Measurements from ENCODE around the gene NKD1.

Gene NKD1

DNA sequence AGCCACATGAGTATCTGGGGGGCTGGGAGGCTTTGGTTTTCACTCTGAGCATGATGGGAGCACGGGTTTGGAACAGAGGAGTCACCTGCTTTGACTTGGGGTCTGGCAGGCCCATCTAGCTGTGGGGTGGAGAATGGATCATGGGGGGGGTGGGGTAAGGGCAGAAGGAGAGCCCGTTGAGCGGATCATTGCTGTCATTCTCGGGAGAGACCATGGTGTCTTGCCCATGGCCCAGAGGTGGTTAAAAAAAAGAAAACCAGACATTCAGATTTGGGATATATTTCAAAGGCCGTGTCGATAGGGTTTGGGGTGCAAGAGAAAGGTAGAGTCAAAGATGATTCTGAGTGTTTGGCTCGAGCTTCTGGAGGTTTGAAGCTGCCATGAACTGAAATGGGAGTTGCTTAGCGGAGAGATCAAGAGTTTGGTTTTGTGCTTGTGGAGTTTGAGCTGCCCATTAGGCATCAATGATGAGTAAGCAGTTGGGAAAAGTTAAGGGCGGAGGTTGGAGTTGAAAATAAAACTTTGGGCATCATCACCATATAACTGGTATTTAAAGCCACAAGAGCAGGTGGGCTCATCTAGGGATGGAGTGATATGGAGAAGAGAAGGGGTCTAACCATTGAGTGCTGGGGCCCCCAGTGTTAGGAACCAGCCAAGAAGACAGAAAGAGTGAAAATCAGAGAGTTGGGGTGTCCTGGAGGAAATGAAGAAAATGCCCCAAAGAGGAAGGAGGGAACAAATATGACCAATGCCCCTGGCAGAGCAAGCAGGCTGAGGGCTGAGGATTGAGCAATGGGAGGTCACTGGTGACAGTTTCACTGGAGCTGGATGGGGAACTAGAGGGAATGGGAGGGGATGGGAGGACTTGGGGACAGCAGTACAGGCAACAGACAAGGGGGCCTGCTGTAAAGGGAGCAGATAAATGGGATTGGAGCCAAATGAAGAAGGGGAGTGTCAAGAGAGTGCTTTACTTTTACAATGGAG is 147.1 kb downstream of the NKD1 start:
- peak overlapping the region; percentile 21 for H3K18ac ChIP-seq (ENCODE audit: low read length)
- H3K4me2 ChIP-seq (ENCODE audit: insufficient read depth, low read length, poor library complexity, severe bottlenecking): no peak overlapping the region
- peaks cover 2 to 60% (median 21%) of the 10 kb centered on the region in 3 experiments for H3K27me3 ChIP-seq (ENCODE audit: control insufficient read depth in 3 of 3, insufficient read depth in 3 of 3, low read depth in 1 of 3, low read length in 3 of 3)
- no peaks in the 10 kb centered on the region for H3K79me1 ChIP-seq (ENCODE audit: low read depth, low read length)
- H4K91ac ChIP-seq (ENCODE audit: low read depth, low read length, poor library complexity): no peak overlapping the region
- DNase-seq (ENCODE audit: low spot score): no peak
- no peak overlapping the region for H2BK120ac ChIP-seq (ENCODE audit: low read depth, low read length)
- H3K27ac ChIP-seq (replicated peaks; ENCODE audit: low read length): no peak overlapping the region
- H3K9me3 ChIP-seq (replicated peaks in 1 of 2; ENCODE audit: control insufficient read depth in 2 of 2, insufficient read depth in 1 of 2, low read depth in 1 of 2, low read length in 2 of 2): peaks cover 0 to 1% of the 10 kb centered on the region in 2 donors
- no peak overlapping the region for H3K4me3 ChIP-seq (ENCODE audit: low read length in 2 of 2)
- H2AFZ ChIP-seq (ENCODE audit: low read length): no peak overlapping the region
- H4K8ac ChIP-seq (ENCODE audit: low read depth, low read length): no peak overlapping the region
- H3K36me3 ChIP-seq (replicated peaks in 1 of 2; ENCODE audit: control insufficient read depth in 2 of 2, insufficient read depth in 2 of 2, low read length in 2 of 2): no peaks in the 10 kb centered on the region
- no peak overlapping the region for H2BK15ac ChIP-seq (ENCODE audit: low read length)
- WGBS, 2 donors (ENCODE audit: extremely low coverage in 2 of 2, insufficient read length in 2 of 2, insufficient replicate concordance in 1 of 2): no CpG with 5 or more reads among the region's 9 CpGs
- H3K4ac ChIP-seq (ENCODE audit: low read length): no peak overlapping the region
- H3K23ac ChIP-seq (ENCODE audit: low read depth, low read length, poor library complexity): no peak overlapping the region
- H3K9ac ChIP-seq (ENCODE audit: low read depth, low read length, poor library complexity): no peak overlapping the region
- no peak overlapping the region for H2BK5ac ChIP-seq (ENCODE audit: low read length)
- H3K14ac ChIP-seq (ENCODE audit: low read length): no peak overlapping the region
- H2AK5ac ChIP-seq (ENCODE audit: low read depth, low read length): peak overlapping the region; percentile 54
- peaks cover 0 to 11% of the 10 kb centered on the region in 2 donors for H3K4me1 ChIP-seq (ENCODE audit: control insufficient read depth in 2 of 2, insufficient read depth in 1 of 2, low read depth in 1 of 2, low read length in 2 of 2)
- no peak overlapping the region for H2BK12ac ChIP-seq (ENCODE audit: low read length)

DNA sequence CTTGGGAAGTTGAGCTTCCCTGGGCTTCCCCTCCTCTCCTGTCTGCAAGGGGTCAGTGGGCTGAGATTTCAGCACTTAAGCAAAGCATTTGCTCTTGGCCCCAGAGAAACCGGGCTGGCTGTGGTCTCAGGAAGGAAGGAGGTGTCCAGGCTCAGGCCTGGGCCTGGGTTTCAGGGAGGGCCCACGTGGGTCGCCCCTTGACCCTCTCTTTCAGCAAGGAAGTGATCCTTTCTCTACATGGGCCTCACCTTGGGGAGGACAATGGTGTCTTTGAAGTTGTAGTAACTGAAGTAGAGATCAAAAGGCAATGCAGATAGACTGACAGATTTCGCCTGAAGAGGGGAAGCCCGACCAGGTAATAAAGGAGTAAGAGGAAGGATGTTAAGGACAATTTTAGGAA is 147.9 kb downstream of the NKD1 start:
- Histone ChIP-seq H2BK5ac (ENCODE audit: low read length) (no peak overlapping the region), H3K79me1 (ENCODE audit: low read depth, low read length) (no peaks in the 10 kb centered on the region), H2BK15ac (ENCODE audit: low read length) (no peak overlapping the region), H3K4me3 (ENCODE audit: low read length in 2 of 2) (no peak overlapping the region), H3K4me1 (ENCODE audit: control insufficient read depth in 2 of 2, insufficient read depth in 1 of 2, low read depth in 1 of 2, low read length in 2 of 2) (peaks cover 0 to 11% of the 10 kb centered on the region in 2 donors), H2BK12ac (ENCODE audit: low read length) (no peak overlapping the region), H4K91ac (ENCODE audit: low read depth, low read length, poor library complexity) (no peak overlapping the region), H3K36me3 (replicated peaks in 1 of 2; ENCODE audit: control insufficient read depth in 2 of 2, insufficient read depth in 2 of 2, low read length in 2 of 2) (no peaks in the 10 kb centered on the region), H4K8ac (ENCODE audit: low read depth, low read length) (no peak overlapping the region), H2AFZ (ENCODE audit: low read length) (no peak overlapping the region), H3K14ac (ENCODE audit: low read length) (no peak overlapping the region), H3K18ac (ENCODE audit: low read length) (no peak overlapping the region), H3K9ac (ENCODE audit: low read depth, low read length, poor library complexity) (no peak overlapping the region), H3K9me3 (replicated peaks in 1 of 2; ENCODE audit: control insufficient read depth in 2 of 2, insufficient read depth in 1 of 2, low read depth in 1 of 2, low read length in 2 of 2) (peaks cover 0 to 1% of the 10 kb centered on the region in 2 donors), H2BK120ac (ENCODE audit: low read depth, low read length) (no peak overlapping the region), H3K23ac (ENCODE audit: low read depth, low read length, poor library complexity) (no peak overlapping the region), H3K27ac (replicated peaks; ENCODE audit: low read length) (no peak overlapping the region), H2AK5ac (ENCODE audit: low read depth, low read length) (no peak overlapping the region), H3K4ac (ENCODE audit: low read length) (no peak overlapping the region), H3K4me2 (ENCODE audit: insufficient read depth, low read length, poor library complexity, severe bottlenecking) (no peak overlapping the region), H3K27me3 (ENCODE audit: control insufficient read depth in 3 of 3, insufficient read depth in 3 of 3, low read depth in 1 of 3, low read length in 3 of 3) (peaks cover 2 to 52% (median 21%) of the 10 kb centered on the region in 3 experiments)
- DNase-seq (ENCODE audit: low spot score): no peak
- WGBS, 2 donors (ENCODE audit: extremely low coverage in 2 of 2, insufficient read length in 2 of 2, insufficient replicate concordance in 1 of 2): no CpG with 5 or more reads among the region's 5 CpGs

DNA sequence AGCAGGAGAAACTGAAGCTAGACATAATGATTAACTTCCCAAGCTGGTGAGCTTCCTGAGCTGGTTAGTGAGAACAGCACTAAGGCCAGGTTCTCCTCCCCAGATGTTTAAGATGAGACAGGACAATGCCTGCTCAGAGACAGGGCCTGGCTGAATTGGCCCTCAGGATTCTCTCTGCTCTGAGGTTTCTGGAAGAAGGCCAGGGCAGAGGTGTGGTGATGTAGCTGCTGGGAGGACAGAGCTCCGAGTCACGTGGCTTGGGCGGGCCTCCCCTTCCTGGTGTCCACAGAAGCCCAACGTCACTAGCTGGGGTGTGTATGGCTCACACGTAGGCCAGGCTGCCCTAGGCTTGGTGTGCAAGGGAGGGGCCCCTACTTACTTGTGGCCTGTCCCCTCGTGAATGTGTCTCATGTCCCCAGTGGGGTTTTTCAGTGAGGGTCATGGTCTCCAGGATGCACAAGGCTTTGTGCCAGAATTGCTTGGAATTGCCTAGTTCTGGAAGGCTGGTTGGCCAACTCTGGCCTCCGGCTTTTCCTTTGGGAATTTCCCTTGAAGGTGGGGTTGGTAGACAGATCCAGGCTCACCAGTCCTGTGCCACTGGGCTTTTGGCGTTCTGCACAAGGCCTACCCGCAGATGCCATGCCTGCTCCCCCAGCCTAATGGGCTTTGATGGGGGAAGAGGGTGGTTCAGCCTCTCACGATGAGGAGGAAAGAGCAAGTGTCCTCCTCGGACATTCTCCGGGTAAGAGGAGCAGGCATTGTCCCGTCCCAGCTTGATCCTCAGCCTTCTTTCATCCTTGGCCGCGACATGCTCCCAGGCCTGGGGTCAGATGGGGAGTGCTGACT is 148.6 kb downstream of the NKD1 start:
- Histone ChIP-seq H2BK5ac (ENCODE audit: low read length) (no peak overlapping the region), H3K23ac (ENCODE audit: low read depth, low read length, poor library complexity) (no peak overlapping the region), H3K79me1 (ENCODE audit: low read depth, low read length) (no peaks in the 10 kb centered on the region), H3K14ac (ENCODE audit: low read length) (no peak overlapping the region), H3K4ac (ENCODE audit: low read length) (no peak overlapping the region), H3K27me3 (ENCODE audit: control insufficient read depth in 3 of 3, insufficient read depth in 3 of 3, low read depth in 1 of 3, low read length in 3 of 3) (peaks cover 2 to 45% (median 21%) of the 10 kb centered on the region in 3 experiments), H4K8ac (ENCODE audit: low read depth, low read length) (no peak overlapping the region), H2BK120ac (ENCODE audit: low read depth, low read length) (no peak overlapping the region), H3K4me3 (ENCODE audit: low read length in 2 of 2) (no peak overlapping the region), H4K91ac (ENCODE audit: low read depth, low read length, poor library complexity) (no peak overlapping the region), H2BK15ac (ENCODE audit: low read length) (peak overlapping the region; percentile 11), H3K4me1 (ENCODE audit: control insufficient read depth in 2 of 2, insufficient read depth in 1 of 2, low read depth in 1 of 2, low read length in 2 of 2) (peaks cover 0 to 11% of the 10 kb centered on the region in 2 donors), H3K18ac (ENCODE audit: low read length) (peak overlapping the region; percentile 54), H2AFZ (ENCODE audit: low read length) (no peak overlapping the region), H3K4me2 (ENCODE audit: insufficient read depth, low read length, poor library complexity, severe bottlenecking) (no peak overlapping the region), H3K36me3 (replicated peaks in 1 of 2; ENCODE audit: control insufficient read depth in 2 of 2, insufficient read depth in 2 of 2, low read length in 2 of 2) (no peaks in the 10 kb centered on the region), H3K9me3 (replicated peaks in 1 of 2; ENCODE audit: control insufficient read depth in 2 of 2, insufficient read depth in 1 of 2, low read depth in 1 of 2, low read length in 2 of 2) (peaks cover 0 to 1% of the 10 kb centered on the region in 2 donors), H3K27ac (replicated peaks; ENCODE audit: low read length) (no peak overlapping the region), H2BK12ac (ENCODE audit: low read length) (no peak overlapping the region), H2AK5ac (ENCODE audit: low read depth, low read length) (peak overlapping the region; percentile 51), H3K9ac (ENCODE audit: low read depth, low read length, poor library complexity) (no peak overlapping the region)
- DNase-seq (ENCODE audit: low spot score): no peak
- WGBS, 2 donors (ENCODE audit: extremely low coverage in 2 of 2, insufficient read length in 2 of 2, insufficient replicate concordance in 1 of 2): no CpG with 5 or more reads among the region's 15 CpGs

DNA sequence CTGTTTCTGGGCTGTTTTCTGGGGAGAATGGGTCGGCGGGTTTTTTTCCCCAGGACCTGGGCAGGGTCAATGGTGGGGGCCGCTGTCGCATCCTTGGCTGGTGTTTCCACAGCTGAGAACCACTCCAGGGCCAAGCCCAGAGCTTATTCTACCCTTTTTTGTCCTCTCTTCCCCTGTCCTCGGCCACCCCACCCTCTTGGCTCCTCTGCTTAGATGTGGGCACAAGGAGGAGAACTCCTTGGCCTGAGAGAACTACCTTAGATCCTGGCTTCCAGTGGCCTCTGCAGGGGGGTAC is 149.2 kb downstream of the NKD1 start:
- Histone ChIP-seq H2BK15ac (ENCODE audit: low read length) (peak overlapping the region; percentile 11), H3K79me1 (ENCODE audit: low read depth, low read length) (no peaks in the 10 kb centered on the region), H4K91ac (ENCODE audit: low read depth, low read length, poor library complexity) (no peak overlapping the region), H3K27me3 (ENCODE audit: control insufficient read depth in 3 of 3, insufficient read depth in 3 of 3, low read depth in 1 of 3, low read length in 3 of 3) (peaks cover 2 to 42% (median 21%) of the 10 kb centered on the region in 3 experiments), H3K23ac (ENCODE audit: low read depth, low read length, poor library complexity) (no peak overlapping the region), H3K14ac (ENCODE audit: low read length) (no peak overlapping the region), H2AFZ (ENCODE audit: low read length) (no peak overlapping the region), H3K4me2 (ENCODE audit: insufficient read depth, low read length, poor library complexity, severe bottlenecking) (no peak overlapping the region), H3K4me3 (ENCODE audit: low read length in 2 of 2) (no peak overlapping the region), H3K18ac (ENCODE audit: low read length) (peak overlapping the region; percentile 5), H2BK120ac (ENCODE audit: low read depth, low read length) (no peak overlapping the region), H2BK12ac (ENCODE audit: low read length) (no peak overlapping the region), H2BK5ac (ENCODE audit: low read length) (no peak overlapping the region), H3K4ac (ENCODE audit: low read length) (no peak overlapping the region), H4K8ac (ENCODE audit: low read depth, low read length) (no peak overlapping the region), H3K4me1 (ENCODE audit: control insufficient read depth in 2 of 2, insufficient read depth in 1 of 2, low read depth in 1 of 2, low read length in 2 of 2) (peaks cover 0 to 11% of the 10 kb centered on the region in 2 donors), H2AK5ac (ENCODE audit: low read depth, low read length) (no peak overlapping the region), H3K27ac (replicated peaks; ENCODE audit: low read length) (no peak overlapping the region), H3K36me3 (replicated peaks in 1 of 2; ENCODE audit: control insufficient read depth in 2 of 2, insufficient read depth in 2 of 2, low read length in 2 of 2) (no peaks in the 10 kb centered on the region), H3K9ac (ENCODE audit: low read depth, low read length, poor library complexity) (no peak overlapping the region), H3K9me3 (replicated peaks in 1 of 2; ENCODE audit: control insufficient read depth in 2 of 2, insufficient read depth in 1 of 2, low read depth in 1 of 2, low read length in 2 of 2) (peaks cover 0 to 1% of the 10 kb centered on the region in 2 donors)
- no peak for DNase-seq (ENCODE audit: low spot score)
- no CpG with 5 or more reads among the region's 5 CpGs for WGBS, 2 donors (ENCODE audit: extremely low coverage in 2 of 2, insufficient read length in 2 of 2, insufficient replicate concordance in 1 of 2)

Data from neuronal stem cell (in vitro differentiated cells).